Endothelial cell of umbilical vein (primary cell): ENCODE results near the gene CCDC85B. TPM values are rescaled to one million over a fixed set of nuclear protein-coding genes. Genes with fewer than 3 reads are reported as not detected.

Experiments used
- BruUV-seq: library from RNA; stranded (reverse); fragments of 400-500 nt; replicated peaks from 2 replicates; lab custom pipeline; 2021; lab: Mats Ljungman, UMichigan
- CTCF ChIA-PET: fragments of 300-600, 350-600 bp; sonication (Branson Sonifier 250); formaldehyde crosslinking; loops from one replicate; lab custom pipeline; 2021; ENCODE audit warnings: antibody characterized with exemption, inconsistent platforms; lab: Charles Lee
- POLR2A ChIA-PET: fragments of 300-600, 350-600 bp; sonication (Branson Sonifier 250); formaldehyde crosslinking; loops from one replicate; lab custom pipeline; 2021; ENCODE audit warnings: antibody characterized with exemption, inconsistent platforms; lab: Charles Lee
- DNase-seq: peaks from one replicate; pipeline ENCODE4 v3.0.0-alpha.2; 2011; ENCODE audit warnings: low read depth, low spot score
- FAIRE-seq: peaks from 2 replicates; lab custom pipeline; 2011; peaks lifted over from hg19 to GRCh38; lab: Jason Lieb, UNC
- H2AFZ ChIP-seq: 2 replicates; pipeline ENCODE4 v1.6.0; 2012; ENCODE audit warnings: low read depth, low read length, control low read depth, inconsistent platforms
- H3K27ac ChIP-seq: 2 replicates; pipeline ENCODE4 v1.5.1; 2011; ENCODE audit warnings: low read depth, mild to moderate bottlenecking, control low read depth, low read length, moderate library complexity; ENCODE audit not compliant: insufficient read depth
- H3K27me3 ChIP-seq, 2 experiments: 2 replicates each; pipeline versions ENCODE4 v1.6.0 to v1.6.1; 2011; ENCODE audit warnings: low read length in 2 of 2, mixed read lengths in 1 of 2; ENCODE audit not compliant: control insufficient read depth in 2 of 2, insufficient read depth in 2 of 2
- H3K36me3 ChIP-seq, 2 experiments: 2 replicates in 1 of 2; 3 replicates in 1 of 2; pipeline ENCODE4 v1.5.1; 2011; ENCODE audit warnings: low read length in 2 of 2, mild to moderate bottlenecking in 1 of 2, moderate library complexity in 1 of 2; ENCODE audit not compliant: control insufficient read depth in 2 of 2, insufficient read depth in 2 of 2; ENCODE audit errors: extremely low read depth in 1 of 2
- H3K4me1 ChIP-seq: 3 replicates; pipeline ENCODE4 v1.5.1; 2011; ENCODE audit warnings: mild to moderate bottlenecking, low read length; ENCODE audit not compliant: control insufficient read depth, insufficient read depth; ENCODE audit errors: extremely low read depth
- H3K4me2 ChIP-seq: 2 replicates; pipeline ENCODE4 v1.6.1; 2011; ENCODE audit warnings: low read length, control low read depth, mixed read lengths; ENCODE audit not compliant: insufficient read depth
- H3K4me3 ChIP-seq, 3 experiments: fragments of 200-600 bp in 1 of 3; sonication (generic), shearing (Covaris generic) in 1 of 3; replicated peaks in 1 of 3; 2 replicates each; pipeline ENCODE4 v1.5.1; 2011 to 2016; ENCODE audit warnings: control low read depth in 3 of 3, low read length in 3 of 3, mild to moderate bottlenecking in 2 of 3, inconsistent platforms in 1 of 3, low read depth in 1 of 3, moderate library complexity in 1 of 3; ENCODE audit not compliant: insufficient read depth in 1 of 3
- H3K79me2 ChIP-seq: 2 replicates; pipeline ENCODE4 v1.6.0; 2012; ENCODE audit warnings: low read length, inconsistent platforms; ENCODE audit not compliant: control insufficient read depth, insufficient read depth
- H3K9ac ChIP-seq: replicated peaks from 2 replicates; pipeline ENCODE3; 2011; ENCODE audit warnings: low read length, control low read depth; ENCODE audit not compliant: insufficient read depth; ENCODE audit errors: extremely low read depth
- H3K9me1 ChIP-seq: replicated peaks from 3 replicates; pipeline ENCODE4 v1.6.0; 2011; ENCODE audit warnings: mild to moderate bottlenecking, low read length; ENCODE audit not compliant: control insufficient read depth, insufficient read depth; ENCODE audit errors: extremely low read depth
- H3K9me3 ChIP-seq: replicated peaks from 2 replicates; pipeline ENCODE4 v1.5.1; 2012; ENCODE audit warnings: low read length, inconsistent platforms; ENCODE audit not compliant: control insufficient read depth, insufficient read depth
- H4K20me1 ChIP-seq: replicated peaks from 2 replicates; pipeline ENCODE3; 2011; ENCODE audit warnings: mild to moderate bottlenecking, low read length; ENCODE audit not compliant: control insufficient read depth, insufficient read depth; ENCODE audit errors: extremely low read depth
- CTCF ChIP-seq, 2 donors: IDR thresholded peaks; 1 replicate in 1 of 2; 2 replicates in 1 of 2; pipeline ENCODE4 v1.5.1; 2011; ENCODE audit warnings: low read length in 2 of 2, mild to moderate bottlenecking in 2 of 2, moderate library complexity in 2 of 2, control low read depth in 1 of 2, inconsistent platforms in 1 of 2, low read depth in 1 of 2; ENCODE audit not compliant: insufficient read depth in 1 of 2; ENCODE audit errors: extremely low read depth in 1 of 2
- EZH2 ChIP-seq: IDR thresholded peaks from 2 replicates; pipeline ENCODE4 v1.6.1; 2012; ENCODE audit warnings: borderline replicate concordance, low read depth, mild to moderate bottlenecking, moderate library complexity, low read length, inconsistent platforms; ENCODE audit not compliant: severe bottlenecking
- FOS ChIP-seq: IDR thresholded peaks from 2 replicates; pipeline ENCODE4 v1.6.1; 2011; ENCODE audit warnings: mild to moderate bottlenecking, low read length, moderate library complexity, borderline replicate concordance; ENCODE audit not compliant: insufficient read depth
- GATA2 ChIP-seq: IDR thresholded peaks from 2 replicates; pipeline ENCODE4 v1.7.0; 2011; ENCODE audit warnings: low read depth, mild to moderate bottlenecking, moderate library complexity, mixed read lengths, low read length; ENCODE audit not compliant: insufficient read length, insufficient read depth
- JUN ChIP-seq: IDR thresholded peaks from 2 replicates; pipeline ENCODE4 v1.6.1; 2011; ENCODE audit warnings: borderline replicate concordance, low read depth; ENCODE audit not compliant: insufficient read length, insufficient read depth
- MYC ChIP-seq: IDR thresholded peaks from one replicate; pipeline ENCODE4 v1.6.1; 2011; ENCODE audit warnings: mild to moderate bottlenecking, low read depth, low read length
- POLR2A ChIP-seq: IDR thresholded peaks from 2 replicates; pipeline ENCODE4 v1.6.1; 2012; ENCODE audit warnings: low read depth, mild to moderate bottlenecking, control low read depth, low read length
- POLR2AphosphoS5 ChIP-seq: IDR thresholded peaks from 2 replicates; pipeline ENCODE4 v1.6.1; 2012; ENCODE audit warnings: low read depth, mild to moderate bottlenecking, control low read depth, low read length, moderate library complexity; ENCODE audit not compliant: insufficient read depth
- dilution Hi-C: fragments of 300-500 bp; cut with MboI; formaldehyde crosslinking; loops from one replicate; pipeline ENCODE4 v1.15.0; 2019; ENCODE audit warnings: low sequenced_read_pairs; ENCODE audit not compliant: extremely low pct_ligation_motif_present
- intact Hi-C: fragments of 100-400 bp; cut with micrococcal nuclease; formaldehyde crosslinking; loops from one replicate; pipeline ENCODE4 v1.10.0; 2022
- polyA plus RNA-seq, 4 experiments: library from polyadenylated mRNA; depleted of rRNA in 3 of 4; stranded (reverse) in 3 of 4; unstranded in 1 of 4; fragments of >200 nt; gene quantifications; 2 replicates each; pipeline versions ENCODE4 v1.2.1 to v1.2.3, GENCODE V29; 2011 to 2012; ENCODE audit warnings: missing spikeins in 1 of 4
- total RNA-seq: library from RNA; stranded (reverse); gene quantifications from 2 replicates; pipeline ENCODE4 v1.2.3, GENCODE V29; 2021
- TF ChIP-seq, protein P1 (sequence below): IDR thresholded peaks from 2 replicates; pipeline ENCODE4 v1.6.1; 2011; ENCODE audit not compliant: insufficient read depth, insufficient read length

Gene CCDC85B
- total and polyA plus RNA-seq, 2 donors (not counting 3 experiments of a cell fraction or from before 2014, with no cell fraction given), result 105 to 107 TPM

DNA sequence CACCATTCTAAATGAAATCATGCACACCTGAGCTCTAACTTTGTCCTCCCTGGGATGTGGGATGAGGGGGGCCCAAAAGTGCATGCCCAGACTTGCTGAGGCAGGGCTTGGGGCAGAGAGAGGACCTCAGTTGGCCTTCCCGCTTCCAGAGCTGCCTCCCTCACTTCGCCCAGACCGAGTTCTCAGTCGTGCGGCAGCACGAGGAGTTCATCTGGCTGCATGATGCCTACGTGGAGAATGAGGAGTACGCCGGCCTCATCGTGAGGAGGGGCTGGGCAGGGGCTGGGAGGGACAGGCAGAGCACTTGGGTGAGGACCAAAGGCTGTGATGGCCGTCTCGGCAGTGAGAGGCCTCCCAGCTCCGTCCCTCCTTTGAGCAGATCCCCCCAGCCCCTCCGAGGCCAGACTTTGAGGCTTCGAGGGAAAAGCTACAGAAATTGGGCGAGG lies 40.7 kb upstream of the CCDC85B start:
- H4K20me1 ChIP-seq, result peaks cover 5% of the 10 kb centered on the region
- H3K79me2 ChIP-seq, result peaks cover 18% of the 10 kb centered on the region
- intact Hi-C loops, result no loop called here
- TF ChIP-seq MYC (no peak), JUN (no peak), FOS (no peak), POLR2A (no peak), CTCF (IDR thresholded peaks at IDR 0.05; ENCODE audit: extremely low read depth in 1 of 2, insufficient read depth in 1 of 2, low read depth in 1 of 2, low read length in 2 of 2) (no peak), GATA2 (no peak), POLR2AphosphoS5 (no peak), EZH2 (no peak)
- TF ChIP-seq, protein P1, sequence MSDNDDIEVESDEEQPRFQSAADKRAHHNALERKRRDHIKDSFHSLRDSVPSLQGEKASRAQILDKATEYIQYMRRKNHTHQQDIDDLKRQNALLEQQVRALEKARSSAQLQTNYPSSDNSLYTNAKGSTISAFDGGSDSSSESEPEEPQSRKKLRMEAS, result no peak
- CTCF ChIA-PET, result interaction anchor here (1.2 to 3.7 kb wide), 5 partner anchors 10 to 70 kb away, joined by 3 to 18 read pairs (median 7); partner anchors contain the start of genes AP5B1, FIBP and MUS81
- peaks cover 18 to 30% of the 10 kb centered on the region in 2 experiments for H3K36me3 ChIP-seq
- H3K4me1 ChIP-seq, result no peaks in the 10 kb centered on the region
- no peak overlapping the region for H3K4me3 ChIP-seq
- H3K27ac ChIP-seq, result no peak overlapping the region
- H3K27me3 ChIP-seq, result no peaks in the 10 kb centered on the region
- H3K9me1 ChIP-seq, result no peaks in the 10 kb centered on the region
- no TSS peak for BruUV-seq
- H3K9me3 ChIP-seq, result no peaks in the 10 kb centered on the region
- dilution Hi-C loops, result no loop called here
- no peak overlapping the region for H3K4me2 ChIP-seq
- no peak overlapping the region for H3K9ac ChIP-seq
- POLR2A ChIA-PET, result interaction anchor here (0.9 to 1.3 kb wide), 2 partner anchors 9 to 10 kb away, joined by 3 to 4 read pairs; partner anchors contain the start of gene MUS81
- FAIRE-seq (no peak), DNase-seq (no peak)
- no peak overlapping the region for H2AFZ ChIP-seq
